HG02571 (cell line): ENCODE results near the gene ADCY1.

Experiments
- ATAC-seq: cut with Tn5 transposase; IDR thresholded peaks from one replicate; pipeline ENCODE4 v1.9.1; 2021; ENCODE audit warnings: mild to moderate bottlenecking, moderate library complexity; ENCODE audit not compliant: unreplicated experiment

ADCY1 gene

GRCh38 chr7:45649560-45650346 is 75.6 kb downstream of the ADCY1 start:
- ATAC-seq, result no peak

- no peak for ATAC-seq
Observed at GRCh38 chr7:45650404-45651394, 76.5 kb downstream of the ADCY1 start.

GRCh38 chr7:45651540-45651939 is 77.4 kb downstream of the ADCY1 start:
- no peak for ATAC-seq

- no peak for ATAC-seq
Observed at GRCh38 chr7:45652630-45653029, 78.5 kb downstream of the ADCY1 start.

- ATAC-seq, result no peak
Observed at GRCh38 chr7:45653209-45653907, 79.2 kb downstream of the ADCY1 start.

GRCh38 chr7:45654341-45654740 is 80.2 kb downstream of the ADCY1 start:
- ATAC-seq, result no peak

GRCh38 chr7:45655539-45655938 is 81.4 kb downstream of the ADCY1 start:
- ATAC-seq, result no peak

- ATAC-seq, result no peak
Observed at GRCh38 chr7:45656431-45656830, 82.3 kb downstream of the ADCY1 start.

- no peak for ATAC-seq
Observed at GRCh38 chr7:45657136-45657889, 83.1 kb downstream of the ADCY1 start.

GRCh38 chr7:45657890-45658715 is 83.9 kb downstream of the ADCY1 start:
- ATAC-seq, result no peak

GRCh38 chr7:45658716-45659495 is 84.7 kb downstream of the ADCY1 start:
- no peak for ATAC-seq

- no peak for ATAC-seq
Observed at GRCh38 chr7:45659496-45660139, 85.5 kb downstream of the ADCY1 start.

GRCh38 chr7:45660201-45660900 is 86.2 kb downstream of the ADCY1 start:
- no peak for ATAC-seq

- no peak for ATAC-seq
Observed at GRCh38 chr7:45660901-45661211, 86.7 kb downstream of the ADCY1 start.

- no peak for ATAC-seq
Observed at GRCh38 chr7:45661302-45661995, 87.3 kb downstream of the ADCY1 start.

- no peak for ATAC-seq
Observed at GRCh38 chr7:45662018-45662417, 87.8 kb downstream of the ADCY1 start.

- no peak for ATAC-seq
Observed at GRCh38 chr7:45662540-45663166, 88.5 kb downstream of the ADCY1 start.
